Measurements from ENCODE around the gene PRR15L.
"Not testable (repeated sequence)": the region's sequence is repeated elsewhere in the genome, so short reads cannot be mapped to it uniquely, and the experiment has no call there.

PRR15L gene

GRCh38 chr17:47957591-47958490 is at the start of gene PRR15L:
Gene PRR15L, minus strand, starts transcription at chr17:47957883. Its CDS starts 4,649 bp downstream, at chr17:47953234.
- no peak for DNase-seq (ENCODE audit: low read depth in 2 of 3, low spot score in 2 of 3)

- DNase-seq (ENCODE audit: low read depth in 2 of 3, low spot score in 2 of 3) = no peak
Observed at GRCh38 chr17:48006936-48007709, 49.4 kb upstream of the PRR15L start.

GRCh38 chr17:48004983-48005382 is 47.3 kb upstream of the PRR15L start:
- no peak for DNase-seq (ENCODE audit: low read depth in 2 of 3, low spot score in 2 of 3)

- no peak for DNase-seq (ENCODE audit: low read depth in 2 of 3, low spot score in 2 of 3)
Observed at GRCh38 chr17:48003417-48004151, 45.9 kb upstream of the PRR15L start.

- no peak for DNase-seq (ENCODE audit: low read depth in 2 of 3, low spot score in 2 of 3)
Observed at GRCh38 chr17:48002916-48003416, 45.3 kb upstream of the PRR15L start.

- DNase-seq (ENCODE audit: low read depth in 2 of 3, low spot score in 2 of 3) = no peak
Observed at GRCh38 chr17:48002266-48002915, 44.7 kb upstream of the PRR15L start.

GRCh38 chr17:48001657-48002056 is 44.0 kb upstream of the PRR15L start:
- DNase-seq (ENCODE audit: low read depth in 2 of 3, low spot score in 2 of 3) = not testable (repeated sequence)

GRCh38 chr17:48001197-48001596 is 43.5 kb upstream of the PRR15L start:
- no peak for DNase-seq (ENCODE audit: low read depth in 2 of 3, low spot score in 2 of 3)

- DNase-seq (ENCODE audit: low read depth in 2 of 3, low spot score in 2 of 3) = no peak
Observed at GRCh38 chr17:47999582-47999981, 41.9 kb upstream of the PRR15L start.

GRCh38 chr17:47998044-47998443 is 40.4 kb upstream of the PRR15L start:
- DNase-seq (ENCODE audit: low read depth in 2 of 3, low spot score in 2 of 3) = no peak

- DNase-seq (ENCODE audit: low read depth in 2 of 3, low spot score in 2 of 3) = no peak
Observed at GRCh38 chr17:47997586-47997985, 39.9 kb upstream of the PRR15L start.

GRCh38 chr17:47996201-47996600 is 38.5 kb upstream of the PRR15L start:
- DNase-seq (ENCODE audit: low read depth in 2 of 3, low spot score in 2 of 3) = no peak

- DNase-seq (ENCODE audit: low read depth in 2 of 3, low spot score in 2 of 3) = no peak
Observed at GRCh38 chr17:47995241-47995935, 37.7 kb upstream of the PRR15L start.

GRCh38 chr17:47994724-47995123 is 37.0 kb upstream of the PRR15L start:
- DNase-seq (ENCODE audit: low read depth in 2 of 3, low spot score in 2 of 3) = no peak

- DNase-seq (ENCODE audit: low read depth in 2 of 3, low spot score in 2 of 3) = no peak
Observed at GRCh38 chr17:47993964-47994363, 36.3 kb upstream of the PRR15L start.

- no peak for DNase-seq (ENCODE audit: low read depth in 2 of 3, low spot score in 2 of 3)
Observed at GRCh38 chr17:47993031-47993564, 35.4 kb upstream of the PRR15L start.

GRCh38 chr17:47992216-47992615 is 34.5 kb upstream of the PRR15L start:
- DNase-seq (ENCODE audit: low read depth in 2 of 3, low spot score in 2 of 3) = no peak

- no peak for DNase-seq (ENCODE audit: low read depth in 2 of 3, low spot score in 2 of 3)
Observed at GRCh38 chr17:47990962-47991731, 33.5 kb upstream of the PRR15L start.

- no peak for DNase-seq (ENCODE audit: low read depth in 2 of 3, low spot score in 2 of 3)
Observed at GRCh38 chr17:47989700-47990099, 32.0 kb upstream of the PRR15L start.

Data from activated CD8-positive, alpha-beta memory T cell treated with anti-CD3 and anti-CD28 coated beads for 48 hours (primary cell).